Activated CD8-positive, alpha-beta memory T cell treated with anti-CD3 and anti-CD28 coated beads, Interleukin-2, amount 50 U/mL, for 1 hour (primary cell): ENCODE results near the gene ADGRL3.

ENCODE experiments used
- DNase-seq: peaks from one replicate; pipeline ENCODE4 v3.0.0-alpha.2; 2020; ENCODE audit errors: extremely low read depth

ADGRL3 gene

DNA sequence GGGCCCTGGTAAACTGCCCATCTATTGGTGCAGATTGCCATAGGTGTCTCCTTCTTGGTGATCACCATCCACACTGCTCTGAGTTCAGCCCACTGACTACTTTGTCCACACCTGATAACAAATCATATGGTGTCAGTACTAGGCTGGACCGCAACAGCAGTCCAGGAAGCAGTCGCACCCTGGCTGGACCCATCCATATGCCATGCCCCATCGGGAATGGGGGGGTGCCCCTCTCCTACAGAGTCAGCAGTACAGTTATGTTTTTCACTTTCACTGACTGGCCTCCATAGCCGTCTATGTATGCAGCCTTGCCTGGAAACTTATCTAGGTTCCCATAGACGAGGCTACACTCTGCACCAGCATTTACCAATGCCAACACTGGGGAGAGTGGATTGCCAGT, 226.1 kb downstream of the ADGRL3 start:
- DNase-seq: no peak

DNA sequence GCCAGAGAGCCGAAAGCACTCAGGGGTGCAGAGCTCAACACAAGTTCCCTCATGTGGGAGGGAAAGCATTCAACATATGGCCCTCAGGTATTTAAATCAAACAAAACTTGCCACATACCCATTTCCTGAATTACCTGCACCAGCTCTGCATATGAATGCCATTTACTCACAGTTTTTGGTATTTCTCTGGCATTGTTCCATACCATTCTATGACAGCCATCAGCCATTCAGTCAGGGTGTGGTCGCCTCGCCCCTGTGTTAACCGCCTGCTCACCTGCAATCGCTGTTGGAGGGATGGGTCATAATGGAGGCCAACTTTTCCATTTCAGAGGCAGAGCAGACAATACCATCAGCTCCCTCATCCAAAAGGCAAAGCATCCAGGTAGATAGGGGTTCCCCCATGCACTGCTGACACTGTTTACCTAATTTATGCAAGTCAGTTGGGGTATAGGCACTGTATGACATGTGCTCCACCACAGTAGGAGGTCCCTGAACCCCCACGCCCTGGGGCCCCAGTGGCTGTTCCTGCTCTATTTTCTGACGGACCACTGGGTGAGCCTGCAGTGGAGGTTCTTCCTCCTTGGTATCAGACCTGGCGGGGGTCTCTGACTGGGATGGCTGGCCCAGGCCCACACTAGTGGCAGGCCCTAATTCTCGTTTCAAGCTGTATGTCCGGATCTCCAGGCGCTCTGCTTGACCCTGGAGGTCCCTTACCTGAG, 227.1 kb downstream of the ADGRL3 start:
- DNase-seq: no peak

DNA sequence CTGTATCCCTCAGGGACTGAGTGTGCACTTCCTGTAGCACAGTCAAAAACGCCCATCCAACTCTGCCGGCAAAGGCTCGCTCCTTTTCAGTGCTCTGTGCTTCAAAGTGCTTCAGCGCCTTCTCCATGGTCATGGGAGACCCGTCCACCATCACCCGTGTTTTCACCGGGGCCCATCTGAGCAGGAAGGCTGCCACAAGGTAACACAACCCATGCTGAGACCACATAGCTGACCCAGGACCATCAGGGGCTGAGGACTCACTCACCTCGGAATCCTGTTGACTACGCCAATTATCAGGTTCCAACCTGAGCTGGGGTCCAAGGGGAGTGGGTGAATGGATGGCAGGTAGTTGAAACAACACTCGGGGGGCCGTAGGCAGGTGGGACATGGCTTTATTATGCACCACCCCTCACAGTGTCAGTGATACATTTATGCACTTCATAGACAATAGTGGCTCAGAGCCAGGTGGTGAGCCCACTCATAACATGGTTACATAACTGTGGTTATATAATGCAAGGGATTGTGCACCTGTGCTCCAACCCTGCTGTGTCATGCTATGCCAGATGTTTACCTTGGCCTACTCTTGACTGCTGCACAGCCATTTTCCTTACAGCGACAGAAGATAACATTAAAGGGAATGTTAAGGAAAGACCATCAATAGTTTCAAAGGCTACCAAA, 227.8 kb downstream of the ADGRL3 start:
- no peak for DNase-seq

DNA sequence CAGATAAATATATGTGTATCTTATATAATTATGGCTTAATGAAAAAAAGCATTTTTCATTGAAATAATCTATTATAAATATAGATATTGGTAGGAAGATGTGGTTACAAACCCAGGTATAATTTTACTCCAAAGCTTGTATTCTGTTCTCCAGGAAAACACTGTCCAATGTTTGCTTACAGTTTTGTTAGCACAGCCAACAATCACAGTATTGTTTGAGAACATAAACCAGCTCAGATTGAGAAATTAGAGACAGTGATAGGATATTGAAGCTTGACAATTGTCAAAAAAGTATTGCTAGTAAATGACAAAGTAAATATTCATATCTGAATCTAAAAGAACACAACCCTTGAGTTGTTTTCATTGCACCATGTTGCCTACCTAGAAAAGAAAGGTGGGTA, 228.8 kb downstream of the ADGRL3 start:
- DNase-seq: no peak

DNA sequence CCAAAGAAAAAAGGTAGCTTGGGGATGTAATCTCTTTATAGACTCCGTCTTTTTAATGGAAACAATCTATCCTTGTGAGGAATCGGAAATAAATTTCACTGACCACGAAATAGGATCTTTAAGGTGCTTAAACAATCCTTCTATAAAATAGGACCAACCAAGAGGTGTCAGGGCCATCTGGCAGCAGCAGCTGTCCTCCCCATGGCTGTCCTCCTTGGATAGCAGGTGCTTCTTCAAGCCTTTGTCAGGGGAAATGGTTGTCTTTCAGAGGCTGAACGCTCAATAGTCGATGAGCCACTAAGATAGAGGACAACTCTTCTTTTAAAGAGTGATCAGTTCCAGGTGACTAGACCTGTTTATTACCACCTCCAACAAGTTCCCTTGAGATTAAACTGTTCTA, 231.0 kb downstream of the ADGRL3 start:
- DNase-seq: no peak

DNA sequence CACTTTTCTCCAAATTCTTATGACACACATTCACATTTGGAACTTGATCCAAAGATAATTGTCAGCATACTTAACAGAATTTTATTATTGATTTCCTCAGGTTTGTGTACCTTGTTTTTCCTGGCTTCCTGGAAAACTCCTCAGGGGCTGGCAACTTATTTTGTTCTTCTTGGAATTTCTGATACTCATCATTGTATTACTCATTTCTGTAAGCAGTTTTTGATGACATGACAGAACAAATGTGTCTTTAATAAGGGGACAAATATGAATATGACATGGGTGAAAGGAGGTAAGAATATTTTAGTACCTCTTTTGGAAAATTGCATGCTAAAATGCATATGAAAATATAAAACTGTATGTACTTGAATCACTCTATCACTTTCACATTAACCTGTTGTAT, 237.8 kb downstream of the ADGRL3 start:
- no peak for DNase-seq

DNA sequence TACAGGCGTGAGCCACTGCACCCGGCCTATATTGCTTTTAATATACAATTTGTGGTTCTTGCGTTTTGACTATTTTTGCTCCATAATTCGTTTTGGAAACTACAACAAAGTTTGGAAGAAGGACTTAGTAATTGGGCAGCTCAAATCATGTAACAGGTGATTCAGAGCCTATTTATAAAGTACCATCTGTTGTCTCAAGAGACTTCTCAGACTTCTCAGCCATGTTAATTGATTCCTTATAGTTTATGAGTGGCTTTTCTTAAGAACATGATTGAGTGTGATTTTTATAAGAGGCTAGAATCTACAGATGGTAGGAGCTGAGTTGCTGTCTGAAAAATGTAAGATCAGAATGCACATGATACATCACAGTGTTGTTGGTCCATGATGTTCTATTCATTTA, 240.2 kb downstream of the ADGRL3 start:
- no peak for DNase-seq

DNA sequence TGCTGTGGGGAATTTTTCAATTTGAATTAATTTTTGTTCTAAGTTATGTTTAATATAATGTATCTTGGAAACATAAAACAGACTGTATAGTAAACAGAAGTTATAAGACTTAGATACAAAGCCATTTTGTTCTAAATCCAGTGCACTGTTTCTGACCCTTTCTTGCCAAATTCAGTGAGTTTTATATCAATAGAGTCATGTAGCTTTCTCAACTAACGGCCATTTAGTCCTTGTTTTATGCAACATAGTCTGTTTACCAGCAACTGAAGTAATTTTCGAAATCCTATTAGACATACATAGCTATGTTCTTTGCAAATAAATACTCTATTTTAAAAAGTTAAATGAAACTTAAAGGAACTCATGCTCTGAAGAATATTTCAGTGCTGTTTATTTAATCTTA, 242.8 kb downstream of the ADGRL3 start:
- DNase-seq: no peak

DNA sequence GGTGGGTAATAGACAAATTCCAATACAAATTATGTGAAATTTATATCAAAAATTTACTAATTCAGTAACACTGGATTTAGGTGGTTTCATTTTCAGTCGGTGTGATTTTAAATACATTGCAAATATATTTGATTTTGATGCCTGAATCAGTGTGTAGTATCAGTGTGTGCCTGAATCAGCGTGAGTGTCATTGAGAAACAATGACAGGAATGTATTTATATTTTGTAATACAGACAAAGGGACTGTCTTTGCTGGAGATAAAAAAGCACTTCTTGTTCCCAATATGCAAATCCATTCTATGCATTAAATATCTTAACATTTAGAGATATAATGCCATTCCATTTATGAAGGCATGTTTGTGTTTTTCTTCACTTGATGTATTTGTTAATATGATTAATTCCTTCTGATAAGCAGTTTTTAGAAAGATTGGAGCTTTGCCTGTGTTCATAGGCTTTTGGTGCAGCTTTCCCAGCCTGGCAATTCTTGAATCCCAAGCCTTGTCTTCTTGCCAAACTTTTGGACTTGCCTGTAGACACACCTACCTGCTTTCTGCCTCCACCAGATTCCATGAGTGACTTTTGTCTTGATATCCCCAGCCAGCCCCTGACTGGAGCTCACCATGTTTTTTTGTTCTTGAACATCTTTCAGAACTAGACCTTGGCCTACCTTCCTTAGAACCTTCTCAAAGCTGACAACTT, 243.8 kb downstream of the ADGRL3 start:
- DNase-seq: no peak

DNA sequence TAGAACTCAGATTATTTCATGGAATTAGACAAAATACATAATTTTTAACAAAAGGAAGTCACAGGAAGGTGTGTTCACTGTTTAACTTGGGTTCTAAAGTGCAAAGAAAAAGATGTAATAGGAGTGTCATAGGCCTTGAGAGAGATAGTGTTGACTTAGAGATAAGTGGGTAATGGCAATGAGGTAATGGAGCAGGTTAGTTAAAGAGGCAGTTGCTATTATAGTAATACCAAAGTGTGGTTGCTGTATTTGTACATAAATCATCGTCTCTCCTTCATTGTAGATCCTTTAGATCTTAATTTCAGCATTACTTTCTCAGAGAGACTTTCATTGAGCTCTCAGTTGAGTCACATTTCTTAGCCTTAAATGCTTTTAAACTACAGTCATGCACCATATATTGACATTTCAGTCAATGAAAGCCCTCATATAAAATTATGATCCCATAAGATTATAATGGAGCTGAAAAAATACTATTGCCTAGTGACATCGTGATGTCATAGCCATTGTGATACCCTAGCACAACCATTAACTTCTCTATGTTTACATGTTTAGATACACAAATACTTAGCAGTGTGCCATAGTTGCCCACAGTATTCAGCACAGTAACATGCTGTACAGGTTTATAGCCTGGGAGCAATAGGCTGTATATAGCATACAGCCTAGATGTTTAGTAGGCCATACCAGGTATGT, 245.4 kb downstream of the ADGRL3 start:
- DNase-seq: no peak

DNA sequence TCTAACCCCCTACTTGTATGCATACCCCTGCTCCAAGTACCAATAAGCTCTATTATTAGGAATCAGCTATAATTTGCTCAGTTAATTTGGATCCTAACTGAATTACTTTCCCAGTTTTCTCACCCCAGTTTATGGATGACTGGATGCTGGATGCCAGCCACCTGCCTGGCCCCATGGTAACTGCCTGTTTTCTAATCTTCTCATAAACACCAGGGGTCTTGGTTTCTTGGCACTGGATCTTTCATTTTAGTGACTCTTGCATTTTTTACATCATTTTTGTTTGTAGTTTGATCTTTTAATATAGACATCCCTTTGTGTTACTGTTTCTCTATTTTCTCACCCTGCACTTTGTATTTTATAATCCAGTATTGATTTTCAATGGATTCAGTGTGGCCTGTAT, 246.8 kb downstream of the ADGRL3 start:
- DNase-seq: no peak

DNA sequence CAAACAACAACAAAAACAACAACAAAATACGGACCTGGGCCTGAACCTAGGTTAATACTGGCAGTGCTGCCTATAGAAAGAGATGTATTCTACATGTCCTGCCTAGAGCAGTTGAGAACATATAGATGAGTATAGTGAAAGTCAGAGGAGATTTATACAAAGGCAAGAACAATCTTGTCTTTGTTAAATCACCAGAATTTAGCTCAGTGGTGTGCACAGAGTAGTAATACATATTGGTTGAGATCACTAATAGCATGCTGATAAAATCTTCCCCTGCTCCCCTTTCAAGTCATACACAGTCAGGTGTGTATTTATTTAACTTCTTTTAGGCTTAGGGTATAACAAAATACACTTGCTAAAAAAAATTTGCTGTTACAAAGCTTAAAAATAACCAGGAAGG, 247.8 kb downstream of the ADGRL3 start:
- DNase-seq: no peak

DNA sequence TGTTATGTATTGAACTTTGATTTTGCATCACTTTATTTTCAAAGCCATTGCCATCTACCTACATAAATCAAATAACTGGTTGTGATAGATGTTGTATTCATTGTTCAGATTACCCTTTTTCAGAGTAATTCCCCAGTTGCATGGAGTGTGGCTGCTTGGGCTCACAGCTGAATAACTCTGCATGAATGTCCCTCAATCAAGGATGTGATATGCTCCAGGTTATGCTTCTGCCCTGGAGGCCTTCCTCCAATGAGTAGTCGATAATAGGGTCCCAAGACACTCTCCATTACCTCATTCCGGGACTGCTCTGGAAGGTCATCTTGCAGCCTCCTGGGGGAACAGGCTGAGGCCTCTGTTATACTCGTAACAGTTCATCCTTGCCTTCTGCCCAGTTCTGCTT, 251.8 kb downstream of the ADGRL3 start:
- no peak for DNase-seq

DNA sequence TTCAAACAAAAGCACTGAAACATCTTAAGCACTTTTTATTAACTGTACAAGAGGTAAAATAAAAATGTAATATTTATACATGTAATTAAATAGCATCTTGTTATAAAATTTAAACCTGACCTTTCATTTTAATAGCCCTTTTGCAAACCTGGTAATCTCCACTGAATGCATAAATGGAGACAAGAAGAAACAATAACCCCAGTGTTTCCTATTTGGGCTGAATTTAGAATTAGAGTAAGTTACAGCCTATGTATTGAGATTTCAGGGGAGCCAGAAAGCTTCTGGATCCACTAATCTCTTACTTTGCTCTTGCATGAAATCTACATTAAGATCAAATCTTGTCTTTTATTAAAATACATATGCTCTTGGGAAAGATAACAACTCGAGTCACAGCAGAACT, 261.8 kb downstream of the ADGRL3 start:
- no peak for DNase-seq

DNA sequence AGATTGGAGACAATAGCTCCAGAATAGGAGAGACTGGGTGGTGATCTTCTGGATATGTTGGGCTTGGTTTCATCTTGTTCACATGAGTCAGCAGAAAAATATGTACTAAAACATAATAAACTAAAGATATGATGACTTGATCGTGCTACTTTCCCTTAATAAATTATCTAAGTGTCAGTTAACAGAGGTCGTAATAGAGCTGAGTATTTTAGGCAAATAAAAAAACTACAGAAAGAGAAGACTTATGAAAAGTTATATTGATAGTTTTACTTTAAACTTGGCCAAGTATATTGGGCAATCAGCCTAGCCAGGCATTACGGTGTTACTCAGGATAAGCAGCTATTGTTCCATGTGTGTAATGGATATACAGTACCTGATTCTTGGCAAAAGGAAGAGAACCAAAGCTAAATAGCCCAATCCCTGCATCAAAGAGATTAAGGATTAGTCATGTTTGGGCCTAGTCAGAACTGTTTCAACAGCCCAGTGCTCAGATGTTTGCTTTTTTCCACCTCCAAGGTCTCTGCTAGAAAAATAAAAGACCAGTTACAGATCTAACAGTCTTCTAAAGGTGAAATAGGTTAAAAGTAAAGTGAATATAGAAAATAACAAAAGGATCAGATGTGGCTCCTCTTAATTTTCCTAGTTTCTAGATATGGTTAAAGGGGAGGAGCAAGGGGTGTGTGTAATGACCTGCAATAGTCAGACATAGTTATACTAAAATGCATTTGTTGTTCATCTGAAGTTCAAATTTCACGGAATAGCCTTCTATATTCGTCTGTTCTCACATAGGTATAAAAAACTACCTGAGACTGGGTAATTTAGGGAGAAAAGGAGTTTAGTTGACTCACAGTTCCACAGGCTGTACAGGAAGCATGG, 262.6 kb downstream of the ADGRL3 start:
- no peak for DNase-seq

DNA sequence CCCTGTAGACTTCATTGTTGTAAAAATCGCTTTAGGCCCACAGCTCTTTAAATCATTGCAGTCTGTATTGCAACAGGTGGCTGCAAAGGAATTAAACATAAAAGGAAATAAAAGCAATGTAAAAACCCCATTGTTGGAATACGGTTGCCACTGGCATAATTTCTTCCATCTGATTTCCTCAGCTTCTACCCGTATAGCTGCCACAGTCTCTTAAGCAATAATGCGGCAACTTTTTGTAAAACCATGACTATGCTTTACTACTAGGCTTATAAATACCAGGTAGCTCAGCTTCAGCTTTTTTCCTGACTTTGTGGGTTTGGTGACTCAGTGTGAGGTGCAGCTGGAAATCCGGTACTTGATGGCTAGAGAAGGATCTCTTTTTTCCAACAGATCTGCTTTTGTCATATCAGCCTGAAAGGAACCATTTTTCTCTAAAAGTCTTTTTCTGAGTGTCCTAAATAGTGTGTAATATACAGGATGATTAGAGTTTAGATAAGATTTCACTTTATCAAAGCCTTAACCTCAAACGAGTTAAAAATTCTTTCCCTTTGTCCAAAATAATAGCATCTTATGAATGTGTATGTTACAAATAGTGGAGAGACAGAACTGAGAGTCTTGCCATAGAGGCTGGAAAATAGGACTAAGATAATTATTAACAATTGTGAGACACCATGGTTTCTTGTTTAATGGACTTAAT, 268.0 kb downstream of the ADGRL3 start:
- DNase-seq: no peak

DNA sequence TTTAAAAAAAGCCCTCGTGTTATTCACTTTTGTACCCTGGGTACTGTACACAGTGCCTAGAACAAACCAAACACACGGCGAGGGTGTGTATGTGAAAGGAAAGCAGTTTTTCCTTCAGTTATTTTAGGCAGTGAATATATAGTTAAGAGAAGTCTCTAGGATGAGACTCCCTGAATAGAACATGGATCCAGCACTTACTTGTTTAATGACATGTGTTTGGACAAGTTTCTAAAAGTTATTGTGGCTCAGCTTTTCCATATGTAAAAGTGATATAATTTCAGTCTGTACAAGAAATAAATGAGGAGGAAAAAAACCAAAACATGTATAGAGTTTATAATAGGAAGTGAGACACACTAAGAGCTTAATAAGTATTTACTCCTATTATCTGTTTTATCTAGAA, 273.2 kb downstream of the ADGRL3 start:
- DNase-seq: no peak

DNA sequence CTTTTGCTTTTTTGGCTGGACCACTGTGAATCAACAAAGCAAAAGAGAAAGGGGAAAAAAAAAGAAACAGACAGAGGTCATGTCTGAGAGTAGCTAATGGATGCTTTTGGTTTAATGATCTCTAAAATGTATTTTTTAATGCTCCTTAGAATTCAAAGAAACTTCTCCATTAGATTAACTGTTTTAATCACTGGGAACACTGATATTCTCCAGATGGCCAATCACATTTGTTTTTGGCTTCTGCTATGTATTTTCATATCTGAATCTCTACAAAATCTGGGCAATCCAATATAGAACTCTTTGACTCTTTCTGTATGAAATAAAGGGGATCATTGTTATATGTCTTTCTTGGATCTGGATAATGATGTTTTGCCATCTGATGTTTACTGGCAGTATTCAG, 278.2 kb downstream of the ADGRL3 start:
- no peak for DNase-seq

DNA sequence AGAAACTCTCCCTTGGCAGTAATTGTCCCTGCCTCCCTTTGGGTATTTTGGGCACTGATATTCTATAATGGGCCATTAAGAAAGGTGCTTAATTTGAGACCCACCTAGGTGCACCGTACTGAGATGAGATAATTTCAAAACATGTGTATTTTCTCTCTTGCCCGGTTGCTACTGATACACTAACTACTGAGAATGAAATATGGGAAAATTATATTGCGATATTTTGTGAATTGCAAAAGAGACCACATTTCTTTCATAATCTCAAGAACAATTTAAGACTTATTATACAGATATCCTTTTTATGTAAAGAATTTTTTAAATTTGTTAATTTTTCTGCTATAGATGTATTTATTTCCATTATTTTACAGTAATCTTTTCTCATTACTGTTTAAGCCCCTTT, 284.9 kb downstream of the ADGRL3 start:
- DNase-seq: no peak

DNA sequence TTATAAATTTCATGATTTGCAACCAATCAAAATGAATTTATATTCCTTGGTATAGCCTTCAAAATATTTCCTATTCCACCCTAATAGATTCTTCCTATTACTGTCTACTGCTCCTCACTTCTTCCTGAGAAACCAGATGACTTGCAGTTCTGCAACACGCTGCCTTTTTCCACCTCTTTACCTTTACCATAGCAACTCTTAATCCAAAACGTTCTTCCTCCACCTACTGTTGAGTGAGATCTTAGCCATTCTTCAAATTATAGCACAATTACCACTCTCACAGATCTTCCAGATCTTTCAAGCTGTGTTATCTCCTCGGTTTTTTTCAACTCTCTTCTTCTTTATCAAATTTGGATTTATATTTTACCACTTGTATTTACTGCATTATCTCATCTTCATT, 289.8 kb downstream of the ADGRL3 start:
- no peak for DNase-seq

DNA sequence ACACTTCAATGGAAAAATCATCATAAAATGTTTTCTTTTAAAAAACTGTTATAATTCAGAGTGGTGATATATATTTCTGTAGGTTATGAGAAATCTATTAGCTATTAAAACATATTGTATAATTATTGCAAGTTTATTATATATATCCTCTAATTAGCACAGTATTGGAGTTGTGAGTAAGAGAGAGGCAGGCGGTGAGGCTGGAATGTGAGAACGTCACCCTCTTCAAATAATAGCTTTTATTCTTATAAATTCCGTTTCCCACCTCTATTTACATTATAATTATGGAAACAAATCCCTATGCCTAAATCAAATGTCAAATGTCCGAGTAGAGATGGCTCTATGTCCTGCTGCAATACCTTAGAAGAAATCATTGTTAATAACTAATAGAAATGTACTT, 292.9 kb downstream of the ADGRL3 start:
- DNase-seq: no peak
